A549 (cell line): ENCODE results near the gene MMP1. TPM values are rescaled to one million over a fixed set of nuclear protein-coding genes. Genes with fewer than 3 reads are reported as not detected.

ENCODE experiments used
- ATAC-seq, 2 experiments: fragments of 200-7000 bp in 1 of 2; fragments of >200 bp in 1 of 2; cut with Nextera tagmentation in 1 of 2; cut with Tn5 transposase in 1 of 2; 3 replicates each; pipeline versions ENCODE4 v1.8.0 to v1.9.1; 2018 to 2020; ENCODE audit warnings: mild to moderate bottlenecking in 1 of 2, moderate library complexity in 1 of 2
- CTCF ChIA-PET: fragments of 300-600 bp; sonication (Branson Sonifier 250); formaldehyde crosslinking; extraction: SDS; loops from one replicate; lab custom pipeline; 2021; ENCODE audit warnings: antibody characterized with exemption, inconsistent platforms; lab: Yijun Ruan, JAX
- POLR2A ChIA-PET: fragments of 350-600 bp; formaldehyde crosslinking; extraction: SDS; loops from one replicate; lab custom pipeline; 2021; ENCODE audit warnings: antibody characterized with exemption, inconsistent platforms; lab: Yijun Ruan, JAX
- DNase-seq, 2 experiments: peaks; one replicate each; pipeline versions ENCODE4 v3.0.0 to v3.0.0-alpha.2; 2011 to 2016; ENCODE audit warnings: low read depth in 1 of 2, low spot score in 1 of 2
- FAIRE-seq: peaks from 2 replicates; lab custom pipeline; 2011; peaks lifted over from hg19 to GRCh38; lab: Jason Lieb, UNC
- H3K27ac ChIP-seq, 2 experiments: fragments of >200 bp; sonication (Bioruptor Twin); formaldehyde crosslinking; 3 replicates each; pipeline ENCODE4 v1.5.1; 2016 to 2017
- H3K4me1 ChIP-seq: fragments of >200 bp; sonication (Bioruptor Twin); formaldehyde crosslinking; 3 replicates; pipeline ENCODE4 v1.6.1; 2016
- H3K4me2 ChIP-seq: fragments of >200 bp; sonication (Bioruptor Twin); formaldehyde crosslinking; 3 replicates; pipeline ENCODE4 v1.6.1; 2016
- H3K4me3 ChIP-seq: fragments of >200 bp; sonication (Bioruptor Twin); formaldehyde crosslinking; 3 replicates; pipeline ENCODE4 v1.5.1; 2016
- H3K9me3 ChIP-seq: fragments of >200 bp; sonication (Bioruptor Twin); formaldehyde crosslinking; 3 replicates; pipeline ENCODE4 v1.6.1; 2016
- BHLHE40 ChIP-seq: IDR thresholded peaks from 2 replicates; pipeline ENCODE4 v1.6.1; 2012; ENCODE audit warnings: low read depth, low read length, inconsistent platforms
- CHD2 ChIP-seq: fragments of 150-350 bp; IDR thresholded peaks from 2 replicates; pipeline ENCODE4 v1.6.1; 2014; ENCODE audit warnings: low read length; ENCODE audit not compliant: partially characterized antibody
- CHD4 ChIP-seq: fragments of 200-600 bp; sonication (generic); IDR thresholded peaks from 2 replicates; pipeline ENCODE4 v1.6.1; 2016; ENCODE audit warnings: antibody characterized with exemption, mild to moderate bottlenecking, borderline replicate concordance
- EHMT2 ChIP-seq: fragments of 200-600 bp; sonication (generic); IDR thresholded peaks from 2 replicates; pipeline ENCODE4 v1.6.1; 2016; ENCODE audit warnings: antibody characterized with exemption, low read depth, mild to moderate bottlenecking, moderate library complexity
- FOSB ChIP-seq: fragments of 250-450 bp; sonication (Bioruptor Pico); IDR thresholded peaks from 2 replicates; pipeline ENCODE4 v1.5.0; 2020; ENCODE audit warnings: mild to moderate bottlenecking, moderate library complexity
- FOSL2 ChIP-seq, 2 experiments: fragments of 450-650 bp in 1 of 2; fragments of >200 bp in 1 of 2; sonication (Bioruptor Twin) in 1 of 2; formaldehyde crosslinking; IDR thresholded peaks; 2 replicates each; pipeline versions ENCODE4 v1.5.0 to v1.6.1; 2016 to 2020; ENCODE audit warnings: mild to moderate bottlenecking in 1 of 2, moderate library complexity in 1 of 2
- FOXS1 ChIP-seq: fragments of 250-450 bp; sonication (Bioruptor Pico); IDR thresholded peaks from 2 replicates; pipeline ENCODE4 v1.5.0; 2020; ENCODE audit warnings: mild to moderate bottlenecking, moderate library complexity
- HOXB13 ChIP-seq: fragments of 250-450 bp; sonication (Bioruptor Pico); IDR thresholded peaks from 2 replicates; pipeline ENCODE4 v1.5.0; 2020; ENCODE audit warnings: low read depth, mild to moderate bottlenecking, moderate library complexity
- HOXB5 ChIP-seq: fragments of 250-450 bp; sonication (Bioruptor Pico); IDR thresholded peaks from 2 replicates; pipeline ENCODE4 v1.5.0; 2020; ENCODE audit warnings: mild to moderate bottlenecking, moderate library complexity
- JUN ChIP-seq, 2 experiments: fragments of >200 bp; sonication (Bioruptor Twin); formaldehyde crosslinking; IDR thresholded peaks; 2 replicates in 1 of 2; 3 replicates in 1 of 2; pipeline ENCODE4 v1.6.1; 2016 to 2017
- JUNB ChIP-seq: fragments of >200 bp; sonication (Bioruptor Twin); formaldehyde crosslinking; IDR thresholded peaks from 2 replicates; pipeline ENCODE4 v1.6.1; 2016
- MAFK ChIP-seq: fragments of 450-650 bp; IDR thresholded peaks from 2 replicates; pipeline ENCODE4 v1.6.1; 2014; ENCODE audit not compliant: partially characterized antibody
- NPAS2 ChIP-seq: fragments of 250-450 bp; sonication (Bioruptor Pico); IDR thresholded peaks from 2 replicates; pipeline ENCODE4 v1.8.0; 2022; ENCODE audit warnings: mild to moderate bottlenecking, moderate library complexity, borderline replicate concordance
- POLR2AphosphoS2 ChIP-seq: conservative IDR thresholded peaks from 2 replicates; pipeline ENCODE4 v1.6.1; 2012; ENCODE audit warnings: low read length, improper control_type of control experiment, inconsistent platforms
- RAD21 ChIP-seq, 2 experiments: fragments of >200 bp in 1 of 2; sonication (Bioruptor Twin) in 1 of 2; formaldehyde crosslinking in 1 of 2; IDR thresholded peaks in 1 of 2; conservative IDR thresholded peaks in 1 of 2; 2 replicates in 1 of 2; 3 replicates in 1 of 2; pipeline ENCODE4 v1.6.1; 2012 to 2018; ENCODE audit warnings: inconsistent platforms in 1 of 2
- RCOR1 ChIP-seq: fragments of 150-350 bp; IDR thresholded peaks from 2 replicates; pipeline ENCODE4 v1.6.1; 2014; ENCODE audit warnings: antibody characterized with exemption, low read length, low read depth
- RFX5 ChIP-seq: fragments of 450-650 bp; IDR thresholded peaks from 2 replicates; pipeline ENCODE4 v1.7.1; 2014; ENCODE audit warnings: antibody characterized with exemption, mild to moderate bottlenecking, moderate library complexity
- RNF2 ChIP-seq: fragments of 200-600 bp; sonication (generic); IDR thresholded peaks from 2 replicates; pipeline ENCODE4 v1.6.1; 2016; ENCODE audit warnings: low read depth, mild to moderate bottlenecking, antibody characterized with exemption, moderate library complexity, borderline replicate concordance
- SMC3 ChIP-seq: fragments of >200 bp; sonication (Bioruptor Twin); formaldehyde crosslinking; IDR thresholded peaks from 3 replicates; pipeline ENCODE4 v1.6.1; 2018; ENCODE audit warnings: inconsistent platforms
- TFCP2L1 ChIP-seq: fragments of 250-450 bp; sonication (Bioruptor Pico); IDR thresholded peaks from 2 replicates; pipeline ENCODE4 v1.5.0; 2021; ENCODE audit warnings: mild to moderate bottlenecking
- TP53 ChIP-seq: fragments of 250-450 bp; sonication (Bioruptor Pico); IDR thresholded peaks from 2 replicates; pipeline ENCODE4 v1.5.0; 2021; ENCODE audit warnings: mild to moderate bottlenecking, moderate library complexity
- ZNF302 ChIP-seq: fragments of 250-450 bp; sonication (Bioruptor Pico); IDR thresholded peaks from 2 replicates; pipeline ENCODE4 v1.9.0; 2021; ENCODE audit warnings: inconsistent platforms, mild to moderate bottlenecking, moderate library complexity
- ZSCAN20 ChIP-seq: fragments of 250-450 bp; sonication (Bioruptor Pico); IDR thresholded peaks from 2 replicates; pipeline ENCODE4 v1.8.0; 2022; ENCODE audit warnings: mild to moderate bottlenecking, moderate library complexity
- WGBS: methylation state at CpG from one replicate; pipeline ENCODE4 v1.1.6; 2017; ENCODE audit errors: missing lambda C conversion rate; 5-methylcytosine and 5-hydroxymethylcytosine counted together
- polyA minus RNA-seq: library from RNA; depleted of rRNA, polyadenylated mRNA; stranded (reverse); fragments of >200 nt; gene quantifications from 2 replicates; pipeline ENCODE4 v1.2.3, GENCODE V29; 2011; rRNA and poly(A)+ RNA removed
- polyA plus RNA-seq, 4 experiments: library from polyadenylated mRNA; depleted of rRNA in 3 of 4; stranded (reverse); fragments of >200 nt; fragmentation: RNase III in 1 of 4; extraction: RNeasy Plus Mini Kit Qiagen cat#74134 plus additional on column Dnase treatment in 1 of 4; gene quantifications; 2 replicates in 3 of 4; 3 replicates in 1 of 4; pipeline ENCODE4 v1.2.3, GENCODE V29; 2011 to 2017
- TF ChIP-seq, protein P1 (sequence below): IDR thresholded peaks from 2 replicates; pipeline ENCODE4 v1.6.1; 2012
- TF ChIP-seq, protein P2 (sequence below): fragments of 250-450 bp; sonication (Bioruptor Pico); IDR thresholded peaks from 2 replicates; pipeline ENCODE4 v1.5.0; 2020; ENCODE audit warnings: low read depth, mild to moderate bottlenecking, moderate library complexity
- TF ChIP-seq, protein P3 (sequence below): IDR thresholded peaks from 2 replicates; pipeline ENCODE4 v1.6.1; 2012
- TF ChIP-seq, protein P4 (sequence below): fragments of 450-650 bp; IDR thresholded peaks from 2 replicates; pipeline ENCODE4 v1.6.1; 2014; ENCODE audit warnings: antibody characterized with exemption

The MMP1 gene
- polyA plus RNA-seq (2011; rRNA removed) = 0.12 and 0.42 TPM in 2 replicates
- not detected in 2 replicates for polyA plus RNA-seq (2012; cell fraction: cytosol; rRNA removed)
- polyA plus RNA-seq (2012; cell fraction: nucleus; rRNA removed) = not detected in 2 replicates
- 0.06 TPM in 1 of 3 replicates, not detected in the others for polyA plus RNA-seq (2017; fragmentation: RNase III; extraction: RNeasy Plus Mini Kit Qiagen cat#74134 plus additional on column Dnase treatment)
- polyA minus RNA-seq = 0.17 TPM in 1 of 2 replicates, not detected in the other

DNA sequence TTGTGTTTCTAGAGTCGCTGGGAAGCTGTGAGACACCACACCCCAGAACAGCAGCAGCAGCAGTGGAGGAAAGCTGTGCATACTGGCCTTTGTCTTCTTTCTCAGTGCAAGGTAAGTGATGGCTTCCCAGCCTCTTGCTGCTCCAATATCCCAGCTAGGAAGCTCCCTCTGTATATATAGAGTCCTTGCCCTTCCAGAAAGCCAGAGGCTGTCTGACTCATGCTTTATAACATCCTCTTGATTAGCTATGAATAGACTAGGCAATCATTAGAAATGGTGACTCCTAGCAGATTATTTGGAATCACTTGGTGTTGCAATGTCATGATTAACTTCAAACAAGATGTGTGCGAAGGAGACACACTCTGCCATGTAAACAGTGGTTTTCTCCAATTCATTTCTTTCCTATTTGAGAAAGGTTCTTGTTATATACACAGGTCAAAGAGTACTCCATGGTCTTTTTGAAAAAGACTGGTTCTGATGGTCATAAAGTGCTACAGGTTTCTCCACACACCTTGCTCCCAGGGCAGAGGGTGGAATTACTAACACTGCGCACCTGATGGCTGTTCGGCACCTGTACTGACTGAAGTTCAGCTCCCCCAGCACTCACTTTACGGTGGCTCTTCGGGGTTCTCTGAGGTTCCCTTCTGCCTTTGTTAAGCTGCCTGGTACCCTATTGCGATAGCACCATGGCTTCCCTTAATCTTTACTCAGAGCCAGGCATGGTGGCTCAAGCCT, at the start of gene MMP1:
MMP1 (minus strand) TSS at position 149 of the 735 bp plus-strand sequence; CDS start at position 81, 68 bp downstream.
- DNase-seq = no peak
- ATAC-seq = no peak

DNA sequence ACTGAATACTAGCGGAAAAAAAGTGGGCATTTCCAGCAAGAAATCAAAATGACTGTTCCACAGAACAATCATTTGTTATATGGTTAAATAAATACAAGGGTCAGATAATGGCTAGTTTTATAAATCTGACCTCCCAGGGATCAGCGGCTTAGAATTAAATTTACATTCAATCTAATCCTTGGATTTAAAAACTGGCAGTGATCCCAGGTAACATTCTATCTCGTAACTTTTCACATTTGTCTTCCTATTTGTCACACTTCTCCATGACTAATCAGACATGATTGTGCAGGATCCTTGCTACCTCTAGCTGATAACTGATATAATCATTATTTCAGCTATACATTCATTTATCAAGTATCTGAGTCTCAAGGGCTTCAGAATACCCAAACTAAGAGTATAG, 48.3 kb upstream of the MMP1 start:
- Histone ChIP-seq H3K9me3 (no peaks in the 10 kb centered on the region), H3K27ac (no peak overlapping the region), H3K4me2 (no peak overlapping the region), H3K4me3 (no peak overlapping the region), H3K4me1 (0 out of 3 replicates have a peak, but pooled peaks cover 2% of the 10 kb centered on the region)
- CTCF ChIA-PET = no interaction called here
- DNase-seq (no peak), FAIRE-seq (no peak), ATAC-seq (no peak)
- POLR2A ChIA-PET = no interaction called here
- TF ChIP-seq TP53 (CRISPR knock-in tag) (no peak), RCOR1 (no peak), JUNB (no peak), TFCP2L1 (CRISPR knock-in tag) (no peak), FOSB (CRISPR knock-in tag) (no peak)
- 34% methylated on average over 3 of the region's 3 CpGs for WGBS

More for the DNA sequence above, at the start of gene MMP1:
- Histone ChIP-seq H3K4me1 (no peaks in the 10 kb centered on the region), H3K4me2 (no peak within 1 kb of the TSS), H3K4me3 (no peak within 1 kb of the TSS), H3K9me3 (no peaks in the 10 kb centered on the region), H3K27ac (no peak within 1 kb of the TSS)
- TF ChIP-seq RCOR1 (no peak), BHLHE40 (no peak), RAD21 (conservative IDR thresholded peaks at IDR 0.05 in 1 of 2, IDR thresholded peaks at IDR 0.05 in 1 of 2) (no peak), FOXS1 (CRISPR knock-in tag) (no peak), HOXB5 (CRISPR knock-in tag) (no peak), NPAS2 (no peak), CHD4 (no peak), FOSL2 (IDR thresholded peaks at IDR 0.05) (no peak), FOSL2 (CRISPR knock-in tag; IDR thresholded peaks at IDR 0.05) (no peak), MAFK (no peak), CHD2 (no peak), HOXB13 (CRISPR knock-in tag) (no peak), RFX5 (no peak), SMC3 (no peak), TFCP2L1 (CRISPR knock-in tag) (no peak), POLR2AphosphoS2 (no peak)
- TF ChIP-seq, protein P1, sequence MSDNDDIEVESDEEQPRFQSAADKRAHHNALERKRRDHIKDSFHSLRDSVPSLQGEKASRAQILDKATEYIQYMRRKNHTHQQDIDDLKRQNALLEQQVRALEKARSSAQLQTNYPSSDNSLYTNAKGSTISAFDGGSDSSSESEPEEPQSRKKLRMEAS = no peak
- TF ChIP-seq, protein P2, sequence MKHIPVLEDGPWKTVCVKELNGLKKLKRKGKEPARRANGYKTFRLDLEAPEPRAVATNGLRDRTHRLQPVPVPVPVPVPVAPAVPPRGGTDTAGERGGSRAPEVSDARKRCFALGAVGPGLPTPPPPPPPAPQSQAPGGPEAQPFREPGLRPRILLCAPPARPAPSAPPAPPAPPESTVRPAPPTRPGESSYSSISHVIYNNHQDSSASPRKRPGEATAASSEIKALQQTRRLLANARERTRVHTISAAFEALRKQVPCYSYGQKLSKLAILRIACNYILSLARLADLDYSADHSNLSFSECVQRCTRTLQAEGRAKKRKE (CRISPR knock-in tag) = no peak
- TF ChIP-seq, protein P3, sequence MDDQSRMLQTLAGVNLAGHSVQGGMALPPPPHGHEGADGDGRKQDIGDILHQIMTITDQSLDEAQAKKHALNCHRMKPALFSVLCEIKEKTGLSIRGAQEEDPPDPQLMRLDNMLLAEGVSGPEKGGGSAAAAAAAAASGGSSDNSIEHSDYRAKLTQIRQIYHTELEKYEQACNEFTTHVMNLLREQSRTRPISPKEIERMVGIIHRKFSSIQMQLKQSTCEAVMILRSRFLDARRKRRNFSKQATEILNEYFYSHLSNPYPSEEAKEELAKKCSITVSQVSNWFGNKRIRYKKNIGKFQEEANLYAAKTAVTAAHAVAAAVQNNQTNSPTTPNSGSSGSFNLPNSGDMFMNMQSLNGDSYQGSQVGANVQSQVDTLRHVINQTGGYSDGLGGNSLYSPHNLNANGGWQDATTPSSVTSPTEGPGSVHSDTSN = no peak
- 68% methylated on average over 6 of the region's 7 CpGs for WGBS
- POLR2A ChIA-PET = no interaction called here
- CTCF ChIA-PET = interaction anchor here (0.5 kb wide), 1 partner anchor 38 kb away, joined by 3 read pairs; no protein-coding TSS in a partner anchor
- no peak for FAIRE-seq

DNA sequence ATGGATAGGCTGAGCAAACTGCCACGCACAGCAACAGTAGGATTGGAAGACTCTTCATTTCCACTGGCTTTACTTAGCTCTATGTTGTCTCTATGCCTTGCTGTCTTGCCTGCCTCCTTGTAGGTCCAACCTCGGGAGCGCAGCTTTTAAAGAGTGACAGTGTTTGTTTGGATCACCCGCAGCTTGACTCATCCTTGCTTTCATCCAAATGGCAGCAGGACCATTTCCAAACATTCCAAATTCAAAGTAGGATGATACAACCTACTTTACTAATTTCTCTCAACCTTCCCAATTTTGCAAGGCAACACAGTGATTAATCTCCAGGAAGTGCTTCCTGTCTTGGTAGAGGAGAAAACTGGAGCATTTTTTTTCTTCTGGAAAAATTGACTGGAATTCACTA, 45.5 kb upstream of the MMP1 start, which contains the start of gene MMP3:
MMP3 (minus strand) TSS at position 121 of the 400 bp plus-strand sequence; CDS start at position 58, 63 bp downstream.
- Histone ChIP-seq H3K27ac (no peak within 1 kb of the TSS), H3K9me3 (no peaks in the 10 kb centered on the region), H3K4me2 (no peak within 1 kb of the TSS), H3K4me3 (no peak within 1 kb of the TSS), H3K4me1 (no peaks in the 10 kb centered on the region)
- 18% methylated on average over 4 of the region's 4 CpGs for WGBS
- ATAC-seq (no peak), FAIRE-seq (no peak), DNase-seq (no peak)
- ChIA-PET CTCF (no interaction called here), POLR2A (interaction anchor here (1.0 kb wide), 1 partner anchor 8 kb away, joined by 3 read pairs; no protein-coding TSS in a partner anchor)
- no peak for TF ChIP-seq HOXB5 (CRISPR knock-in tag)
- no peak for TF ChIP-seq ZSCAN20 (CRISPR knock-in tag)
- TF ChIP-seq JUN (IDR thresholded peaks at IDR 0.05) = no peak
- TF ChIP-seq EHMT2 = no peak
- TF ChIP-seq FOXS1 (CRISPR knock-in tag) = no peak
- no peak for TF ChIP-seq RNF2
- TF ChIP-seq RFX5 = no peak
- no peak for TF ChIP-seq ZNF302
- no peak for TF ChIP-seq BHLHE40
- TF ChIP-seq HOXB13 (CRISPR knock-in tag) = no peak
- TF ChIP-seq FOSL2 (IDR thresholded peaks at IDR 0.05) = no peak
- no peak for TF ChIP-seq FOSL2 (CRISPR knock-in tag; IDR thresholded peaks at IDR 0.05)
- TF ChIP-seq, protein P4, sequence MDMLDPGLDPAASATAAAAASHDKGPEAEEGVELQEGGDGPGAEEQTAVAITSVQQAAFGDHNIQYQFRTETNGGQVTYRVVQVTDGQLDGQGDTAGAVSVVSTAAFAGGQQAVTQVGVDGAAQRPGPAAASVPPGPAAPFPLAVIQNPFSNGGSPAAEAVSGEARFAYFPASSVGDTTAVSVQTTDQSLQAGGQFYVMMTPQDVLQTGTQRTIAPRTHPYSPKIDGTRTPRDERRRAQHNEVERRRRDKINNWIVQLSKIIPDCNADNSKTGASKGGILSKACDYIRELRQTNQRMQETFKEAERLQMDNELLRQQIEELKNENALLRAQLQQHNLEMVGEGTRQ = no peak
